C1 segment of cervical spinal cord (tissue), 14 donors: ENCODE data around the gene ZNF333.
"Not testable (repeated sequence)": the region's sequence is repeated elsewhere in the genome, so short reads cannot be mapped to it uniquely, and the experiment has no call there.

Experiments
- DNase-seq, 14 donors: peaks; one replicate each; lab custom pipeline; 2025; lab: John Stamatoyannopoulos, UW

The ZNF333 gene

DNA sequence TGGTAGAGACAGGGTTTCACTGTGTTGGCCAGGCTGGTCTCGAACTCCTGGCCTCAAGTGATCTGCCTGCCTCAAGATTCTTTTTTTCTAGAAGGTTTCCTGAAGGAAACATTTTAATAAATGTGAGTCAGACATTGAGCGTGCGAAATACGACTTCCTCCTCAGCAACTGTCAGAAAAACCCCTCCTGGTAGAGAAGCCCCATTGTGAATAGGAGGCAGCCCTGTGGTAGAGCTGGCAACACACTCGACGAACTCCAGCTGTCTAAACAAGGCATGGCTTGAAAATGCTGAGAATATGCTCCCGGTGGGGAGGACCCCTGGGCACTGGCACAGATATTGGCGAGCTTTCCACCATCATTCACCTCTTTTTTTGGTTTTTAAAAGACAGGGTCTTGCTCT, 9.8 kb downstream of the ZNF333 start:
- DNase-seq: no peak

DNA sequence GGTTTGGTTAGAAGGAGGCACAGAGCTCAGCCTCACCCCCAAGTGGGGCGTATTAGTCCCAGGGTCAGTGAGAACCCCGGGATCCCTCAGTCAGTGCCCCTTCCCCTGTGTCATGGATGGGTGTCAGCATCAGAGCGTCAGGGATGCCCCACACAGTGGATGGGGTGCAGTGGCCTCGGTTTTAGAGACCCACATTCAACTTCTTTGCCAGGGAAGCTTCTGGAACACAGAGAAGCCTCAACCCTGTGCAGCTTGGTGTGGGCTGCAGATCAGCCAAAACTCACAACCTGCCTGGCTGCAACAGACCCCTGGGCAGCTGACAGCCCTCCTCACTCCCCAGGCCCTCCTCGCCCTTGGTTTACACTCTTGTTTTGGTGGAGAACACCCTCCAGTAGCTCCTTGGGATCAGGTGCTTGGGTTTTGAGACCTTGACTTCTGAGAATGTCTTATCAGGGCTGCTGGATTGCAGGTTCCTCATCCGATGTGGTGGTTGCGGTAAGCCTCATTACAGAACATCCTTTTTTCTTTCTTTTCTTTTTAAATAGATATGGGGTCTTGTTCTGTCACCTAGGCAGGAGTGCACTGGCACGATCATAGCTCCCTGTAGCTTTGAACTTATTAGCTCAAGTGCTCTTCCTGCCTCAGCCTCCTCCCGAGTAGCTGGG, 11.0 kb downstream of the ZNF333 start:
- DNase-seq: no peak

DNA sequence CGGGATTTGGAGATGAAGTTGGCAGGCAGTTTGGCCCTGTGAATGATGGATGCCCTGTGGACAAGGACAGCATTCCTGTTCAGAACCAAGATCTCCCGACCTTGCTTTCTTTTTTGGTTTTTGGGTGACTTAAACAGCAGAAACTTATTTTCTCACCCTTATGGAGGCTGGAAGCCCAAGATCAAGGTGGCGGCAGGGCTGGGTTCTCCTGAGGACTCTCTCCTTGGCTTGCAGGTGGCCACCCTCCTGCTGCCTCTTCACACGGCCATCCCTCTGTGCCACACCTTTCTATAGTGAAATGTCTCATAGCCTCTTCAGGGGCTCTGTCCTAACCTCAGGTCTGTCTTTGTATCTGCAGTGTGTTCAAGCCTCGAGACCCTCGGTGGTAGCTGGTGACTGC, 14.0 kb downstream of the ZNF333 start:
- no peak for DNase-seq

- DNase-seq: no peak
Observed at GRCh38 chr19:14704450-14704849, 14.6 kb downstream of the ZNF333 start.

GRCh38 chr19:14715841-14716240, 26.0 kb downstream of the ZNF333 start:
- no peak for DNase-seq

GRCh38 chr19:14718522-14719116, 28.8 kb downstream of the ZNF333 start:
- no peak for DNase-seq

DNA sequence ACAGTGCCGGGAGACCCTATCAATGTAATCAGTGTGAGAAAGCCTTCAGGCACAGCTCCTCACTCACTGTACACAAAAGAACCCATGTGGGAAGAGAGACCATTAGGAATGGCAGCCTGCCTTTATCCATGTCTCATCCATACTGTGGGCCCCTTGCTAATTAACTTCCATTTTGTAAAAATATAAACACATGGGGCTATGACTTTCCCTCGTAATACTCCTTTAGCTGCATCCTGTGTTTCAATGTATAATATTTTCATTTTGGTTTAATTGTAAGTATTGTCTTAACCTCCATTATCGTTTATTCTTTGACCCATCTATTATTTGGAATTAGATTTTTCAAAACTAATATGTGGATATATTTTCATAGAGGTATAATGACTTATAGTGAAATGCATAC, 29.3 kb downstream of the ZNF333 start:
- DNase-seq: no peak

DNA sequence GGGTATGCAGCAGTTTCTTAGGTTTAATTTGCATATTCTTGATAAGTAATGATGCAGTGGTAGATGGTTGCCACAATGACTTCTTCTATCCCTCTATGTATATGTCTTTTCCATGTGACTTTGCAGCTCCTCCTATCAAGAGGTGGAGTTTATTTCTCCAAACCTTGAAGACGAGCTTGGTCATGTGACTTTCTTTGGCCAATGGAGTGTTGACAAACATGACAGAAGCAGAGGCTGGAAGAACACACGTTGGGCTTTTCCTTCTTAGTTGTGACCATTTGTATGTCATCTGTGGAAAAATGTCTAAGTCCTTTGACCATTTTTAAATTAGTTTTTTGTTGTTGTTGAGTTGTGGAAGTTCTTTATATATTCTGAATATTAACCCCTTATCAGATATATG, 32.3 kb downstream of the ZNF333 start:
- DNase-seq: no peak

- no peak for DNase-seq
Observed at GRCh38 chr19:14728595-14728994, 38.7 kb downstream of the ZNF333 start.

DNA sequence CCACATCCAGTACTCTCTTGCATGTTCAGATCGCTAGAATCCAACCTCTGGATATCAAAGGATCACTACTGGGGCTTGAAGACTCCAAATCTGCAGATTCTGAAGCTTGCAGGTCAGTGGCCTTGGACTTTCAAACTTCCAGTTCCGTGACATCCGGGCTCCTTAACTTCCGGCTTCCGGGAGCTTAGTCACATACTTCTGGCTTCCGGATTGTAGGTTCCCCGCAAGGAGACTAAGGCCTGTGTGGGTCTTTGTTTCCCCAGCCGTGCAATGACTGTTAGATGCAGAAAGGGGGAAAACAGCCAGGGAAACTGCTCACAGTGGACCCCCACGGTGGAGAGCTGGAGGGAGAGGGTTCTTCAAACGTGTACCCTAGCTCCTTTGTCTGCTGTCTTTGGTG, 41.4 kb downstream of the ZNF333 start:
- no peak for DNase-seq

DNA sequence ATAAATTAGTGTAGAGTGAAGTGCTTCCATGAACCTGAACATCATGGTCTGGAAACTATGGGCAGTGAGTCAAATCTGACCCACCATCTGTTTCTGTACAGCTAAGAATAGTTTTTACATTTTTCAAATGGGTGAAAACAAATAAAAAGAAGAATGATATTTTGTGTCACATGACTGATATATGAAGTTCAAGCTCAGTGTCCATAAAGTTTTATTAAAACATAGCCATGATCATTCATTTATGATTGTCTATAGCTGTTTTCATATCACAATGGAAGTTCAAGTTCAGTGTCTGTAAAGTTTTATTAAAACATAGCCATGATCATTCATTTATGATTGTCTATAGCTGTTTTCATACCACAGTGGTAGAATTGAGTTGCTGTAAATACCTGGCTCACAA, 42.7 kb downstream of the ZNF333 start:
- DNase-seq: no peak

- no peak for DNase-seq
Observed at GRCh38 chr19:14733574-14733973, 43.7 kb downstream of the ZNF333 start.

DNA sequence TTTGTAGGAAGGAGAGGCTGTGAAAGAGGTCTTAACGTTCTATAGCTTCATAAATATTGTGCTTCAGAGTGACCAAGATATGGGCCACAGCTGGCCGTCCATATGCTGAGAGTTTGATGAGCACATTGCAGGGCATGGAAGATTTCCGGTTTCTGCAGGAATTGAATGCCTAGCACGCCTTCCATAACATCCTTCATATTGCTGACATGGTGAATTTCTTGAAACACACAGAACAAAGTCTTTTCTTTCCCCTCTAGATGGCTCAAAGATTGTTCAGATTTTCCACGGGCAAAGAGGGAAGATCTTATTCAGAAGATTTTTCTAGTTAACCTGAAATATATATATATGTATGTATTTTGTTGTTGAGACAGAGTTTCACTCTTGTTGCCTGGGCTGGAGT, 46.1 kb downstream of the ZNF333 start:
- no peak for DNase-seq

- no peak for DNase-seq
Observed at GRCh38 chr19:14746886-14747285, 57.0 kb downstream of the ZNF333 start.

DNA sequence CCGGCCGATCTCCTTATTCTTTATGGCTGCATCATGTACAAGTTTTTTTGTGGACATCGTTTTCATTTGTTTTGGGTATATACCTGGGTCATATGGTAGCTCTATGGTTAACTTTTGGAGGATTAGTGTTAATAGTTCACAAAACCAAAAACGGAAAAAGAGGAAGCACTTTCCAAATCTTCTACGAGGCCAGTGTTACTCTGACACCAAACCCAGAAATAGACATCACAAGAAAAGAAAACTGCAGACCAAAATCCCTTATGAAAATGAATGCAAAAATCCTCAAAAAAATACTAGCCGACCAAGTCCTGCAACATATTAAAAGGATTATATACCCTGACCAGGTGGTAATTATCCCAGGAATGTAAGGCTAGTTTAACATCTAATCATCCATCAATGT, 58.8 kb downstream of the ZNF333 start:
- DNase-seq: no peak

GRCh38 chr19:14758816-14759215, 69.0 kb downstream of the ZNF333 start:
- no peak for DNase-seq

- no peak for DNase-seq
Observed at GRCh38 chr19:14761607-14762006, 71.8 kb downstream of the ZNF333 start.

DNA sequence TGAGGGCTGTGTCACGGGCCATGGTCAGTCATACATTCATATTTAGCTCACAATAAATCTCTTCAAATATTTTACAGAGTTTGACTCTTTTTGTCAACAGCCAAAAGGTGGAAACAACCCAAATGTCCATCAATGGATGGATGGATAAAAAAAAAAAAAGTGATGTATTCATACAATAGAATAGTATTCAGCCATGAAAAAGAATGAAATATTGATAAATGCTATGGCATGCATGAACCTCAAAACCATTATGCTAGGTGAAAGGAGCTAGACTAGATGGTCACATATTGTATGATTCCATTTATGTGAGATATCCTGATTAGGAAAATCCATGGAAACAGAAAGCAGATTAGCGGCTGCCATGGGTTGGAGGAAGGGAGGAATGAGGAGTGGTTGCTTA, 72.3 kb downstream of the ZNF333 start:
- DNase-seq: no peak

DNA sequence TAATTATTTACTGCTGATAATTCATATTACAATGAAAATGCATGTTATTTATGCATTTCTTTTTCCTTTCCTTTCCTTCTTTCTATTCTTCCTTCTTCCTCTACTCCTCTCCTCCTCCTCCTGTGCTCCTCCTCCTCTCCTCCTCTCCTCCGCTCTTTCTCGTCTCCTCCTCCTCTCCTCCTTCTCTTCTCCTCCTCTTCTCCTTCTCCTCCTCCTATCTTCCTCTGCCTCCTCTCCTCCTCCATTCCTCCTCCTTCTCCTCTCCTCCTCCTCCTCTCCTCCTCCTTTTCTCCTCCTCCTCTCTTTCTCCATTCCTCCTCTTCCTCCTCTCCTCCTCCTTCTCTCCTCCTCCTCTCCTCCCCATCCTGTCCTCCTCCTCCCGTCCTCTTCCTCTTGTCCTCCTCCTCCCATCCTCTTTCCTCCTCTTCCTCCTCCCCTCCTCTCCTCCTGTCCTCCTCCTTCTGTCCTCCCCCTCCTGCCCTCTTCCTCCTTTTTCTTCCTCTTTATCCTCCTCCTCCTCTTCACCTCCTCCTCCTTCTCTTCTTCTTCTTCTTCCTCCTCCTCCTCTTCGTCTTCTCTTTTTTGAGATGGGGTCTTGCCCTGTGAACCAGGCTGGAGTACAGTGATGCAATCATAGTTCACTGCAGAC, 73.8 kb downstream of the ZNF333 start:
- no peak for DNase-seq

DNA sequence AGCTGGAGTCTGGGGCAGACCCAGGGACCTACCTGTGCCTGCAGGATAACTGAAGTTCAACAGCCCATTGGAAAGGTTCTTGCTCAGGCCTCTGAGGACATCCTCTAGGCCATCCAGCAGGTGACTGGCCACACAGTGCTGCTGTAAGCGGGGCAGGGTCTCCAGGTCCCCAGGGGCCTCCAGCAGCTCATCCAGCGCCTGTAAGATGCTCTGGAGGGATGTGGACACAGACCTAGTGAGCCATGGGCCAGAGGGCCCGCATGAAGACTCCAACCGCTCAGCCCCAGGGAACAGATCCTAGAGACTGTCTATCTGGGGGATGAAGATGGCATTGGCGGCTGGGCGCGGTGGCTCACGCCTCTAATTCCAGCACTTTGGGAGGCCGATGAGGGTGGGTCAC, 74.6 kb downstream of the ZNF333 start:
- no peak for DNase-seq

GRCh38 chr19:14765403-14765802, 75.6 kb downstream of the ZNF333 start:
- DNase-seq: not testable (repeated sequence)

DNA sequence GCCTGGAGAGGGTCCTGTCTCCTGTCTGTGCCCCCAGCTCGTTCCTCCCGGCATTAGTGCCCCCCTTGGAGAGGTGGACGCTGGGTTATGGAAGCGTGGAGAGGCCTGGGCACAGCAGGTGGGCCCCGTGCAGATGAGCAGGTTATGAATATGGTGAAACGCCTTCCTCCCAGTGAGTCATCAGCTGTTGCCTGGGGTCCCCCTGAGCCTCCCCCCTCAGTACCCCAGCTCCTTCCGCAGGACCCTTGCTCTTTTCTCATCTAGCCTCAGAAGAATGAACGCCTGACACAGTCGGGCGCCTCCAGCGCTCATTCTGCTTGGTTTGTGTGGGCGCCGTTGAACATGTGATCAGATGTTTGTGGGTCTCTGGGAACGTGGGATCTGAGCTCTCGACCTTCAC, 76.0 kb downstream of the ZNF333 start:
- DNase-seq: not testable (repeated sequence)

- no peak for DNase-seq
Observed at GRCh38 chr19:14767466-14767971, 77.7 kb downstream of the ZNF333 start.
